Mesothelial cell of epicardium (in vitro differentiated cells): ENCODE results near the gene PANX2. TPM values are rescaled to one million over a fixed set of nuclear protein-coding genes. Genes with fewer than 3 reads are reported as not detected.

Source experiments
- DNase-seq, 2 experiments: peaks; one replicate each; pipeline ENCODE4 v3.0.0; 2021; ENCODE audit warnings: low spot score in 2 of 2; ENCODE audit not compliant: unreplicated experiment in 2 of 2
- H3K27ac Mint-ChIP-seq: 2 replicates; pipeline ENCODE4 v1.8.0; 2021; ENCODE audit warnings: mixed read lengths
- H3K27me3 Mint-ChIP-seq: 2 replicates; pipeline ENCODE4 v1.8.0; 2021; ENCODE audit warnings: low read depth, mixed read lengths
- H3K36me3 Mint-ChIP-seq: 2 replicates; pipeline ENCODE4 v1.8.0; 2021; ENCODE audit warnings: mixed read lengths
- H3K4me1 Mint-ChIP-seq: 2 replicates; pipeline ENCODE4 v1.8.0; 2021; ENCODE audit warnings: mixed read lengths
- H3K4me3 Mint-ChIP-seq: 2 replicates; pipeline ENCODE4 v1.8.0; 2021; ENCODE audit warnings: mild to moderate bottlenecking, moderate library complexity, mixed read lengths
- H3K9me3 Mint-ChIP-seq: 2 replicates; pipeline ENCODE4 v1.8.0; 2021; ENCODE audit warnings: mixed read lengths
- CTCF ChIP-seq: fragments of 200-600 bp; sonication (generic); IDR thresholded peaks from one replicate; pipeline ENCODE4 v1.5.0; 2021; ENCODE audit warnings: antibody characterized with exemption; ENCODE audit not compliant: unreplicated experiment
- total RNA-seq: library from RNA; stranded (reverse); gene quantifications from 3 replicates; pipeline ENCODE4 v1.2.1, GENCODE V29; 2021

The PANX2 gene
- total RNA-seq, 1 donor from 2014 or later, result 7.0 TPM

- no peak overlapping the region for H3K27ac Mint-ChIP-seq
- no peaks in the 10 kb centered on the region for H3K4me1 Mint-ChIP-seq
- H3K36me3 Mint-ChIP-seq, result peaks cover 21% of the 10 kb centered on the region
- no peak overlapping the region for H3K4me3 Mint-ChIP-seq
- no peaks in the 10 kb centered on the region for H3K27me3 Mint-ChIP-seq
- TF ChIP-seq CTCF, result no peak
- DNase-seq, result no peak
- H3K9me3 Mint-ChIP-seq, result no peaks in the 10 kb centered on the region
These were observed 49.5 kb downstream of the PANX2 start for GRCh38 chr22:50219800-50220602.

- TF ChIP-seq CTCF, result no peak
- Mint-ChIP-seq H3K4me1 (no peaks in the 10 kb centered on the region), H3K27ac (no peak overlapping the region), H3K27me3 (no peaks in the 10 kb centered on the region), H3K4me3 (no peak overlapping the region), H3K9me3 (no peaks in the 10 kb centered on the region), H3K36me3 (peaks cover 18% of the 10 kb centered on the region)
- no peak for DNase-seq
These were observed 50.3 kb downstream of the PANX2 start for GRCh38 chr22:50220603-50221409.

- Mint-ChIP-seq H3K4me3 (no peak overlapping the region), H3K27ac (no peak overlapping the region), H3K27me3 (no peaks in the 10 kb centered on the region), H3K9me3 (no peaks in the 10 kb centered on the region), H3K4me1 (no peaks in the 10 kb centered on the region), H3K36me3 (peaks cover 17% of the 10 kb centered on the region)
- DNase-seq, result no peak
- no peak for TF ChIP-seq CTCF
These were observed 51.1 kb downstream of the PANX2 start for GRCh38 chr22:50221410-50222300.

GRCh38 chr22:50222508-50222907, 52.0 kb downstream of the PANX2 start:
- Mint-ChIP-seq H3K9me3 (no peaks in the 10 kb centered on the region), H3K27me3 (no peaks in the 10 kb centered on the region), H3K36me3 (peaks cover 20% of the 10 kb centered on the region), H3K4me3 (no peak overlapping the region), H3K27ac (no peak overlapping the region), H3K4me1 (no peaks in the 10 kb centered on the region)
- no peak for TF ChIP-seq CTCF
- DNase-seq, result no peak

- Mint-ChIP-seq H3K4me1 (no peaks in the 10 kb centered on the region), H3K4me3 (no peak overlapping the region), H3K27ac (no peak overlapping the region), H3K27me3 (no peaks in the 10 kb centered on the region), H3K9me3 (no peaks in the 10 kb centered on the region), H3K36me3 (peaks cover 20% of the 10 kb centered on the region)
- no peak for DNase-seq
- TF ChIP-seq CTCF, result no peak
These were observed 53.5 kb downstream of the PANX2 start for GRCh38 chr22:50224071-50224470.
